ENCODE measurements around the gene ADAMTS9. TPM values are rescaled to one million over a fixed set of nuclear protein-coding genes. Genes with fewer than 3 reads are reported as not detected.

The ADAMTS9 gene
- total and polyA plus RNA-seq, 9 of the 15 experiments (the other 6 are each of a cell fraction or from before 2014, with no cell fraction given): 0.05 to 0.32 (median 0.13) TPM; not detected in 2

- 9% methylated on average over 8 of the region's 8 CpGs for WGBS (ENCODE audit: insufficient coverage, low coverage, missing lambda C conversion rate)
- no peaks in the 10 kb centered on the region for H3K36me3 ChIP-seq (ENCODE audit: control insufficient read depth, insufficient read depth, low read length)
- intact Hi-C loops (cut with micrococcal nuclease): no loop called here
- CTCF ChIA-PET (ENCODE audit: low intra/inter-chr PET ratio): no interaction called here
- H3K4me2 ChIP-seq (ENCODE audit: insufficient read depth, low read length): no peak overlapping the region
- no peak overlapping the region for H3K27ac ChIP-seq (ENCODE audit: extremely low read depth, low read depth, low read length)
- no peaks in the 10 kb centered on the region for H3K79me2 ChIP-seq (ENCODE audit: control insufficient read depth, insufficient read depth, low read length)
- ATAC-seq (no peak), DNase-seq (ENCODE audit: extremely low read depth in 1 of 4, low spot score in 3 of 4) (no peak), FAIRE-seq (no peak)
- no TSS peak for BruUV-seq (replicated peaks)
- no peak overlapping the region for H2AFZ ChIP-seq (ENCODE audit: low read depth, low read length)
- H3K9ac ChIP-seq (ENCODE audit: insufficient read depth in 1 of 2, low read depth in 2 of 2, low read length in 2 of 2): no peak overlapping the region
- peaks cover 0 to 13% of the 10 kb centered on the region in 2 experiments; a peak in 1 of 5 replicates for H3K27me3 ChIP-seq (ENCODE audit: control insufficient read depth in 2 of 2, insufficient read depth in 2 of 2, low read length in 2 of 2)
- no peaks in the 10 kb centered on the region for H3K9me1 ChIP-seq (ENCODE audit: control insufficient read depth, insufficient read depth, low read length)
- in situ Hi-C loops (cut with MboI): loop anchor here (25.0 kb wide), 2 partner anchors 615 to 1190 kb away; no protein-coding TSS in a partner anchor
- no peaks in the 10 kb centered on the region for H4K20me1 ChIP-seq (replicated peaks; ENCODE audit: control insufficient read depth, insufficient read depth, low read length)
- TF ChIP-seq SNRNP70 (optimal IDR thresholded peaks at IDR 0.05; ENCODE audit: low read depth, low read length) (no peak), GATA2 (CRISPR knock-in tag; IDR thresholded peaks at IDR 0.05) (no peak), RFX5 (IDR thresholded peaks at IDR 0.05; ENCODE audit: low read depth, low read length) (no peak), ZFPM2 (CRISPR knock-in tag; IDR thresholded peaks at IDR 0.05) (no peak), ZNF431 (CRISPR knock-in tag; IDR thresholded peaks at IDR 0.05) (no peak), CREM (IDR thresholded peaks at IDR 0.05; ENCODE audit: low read depth) (no peak), CCNT2 (IDR thresholded peaks at IDR 0.05; ENCODE audit: borderline replicate concordance, extremely low read depth, insufficient read length, low read depth, low read length) (no peak), GABPA (tag; conservative IDR thresholded peaks at IDR 0.05; ENCODE audit: low read depth) (no peak), RBM15 (IDR thresholded peaks at IDR 0.05; ENCODE audit: insufficient read depth, low read length) (no peak), ZNF174 (CRISPR knock-in tag; IDR thresholded peaks at IDR 0.05) (no peak), ZNF316 (IDR thresholded peaks at IDR 0.05) (no peak), ZNF609 (CRISPR knock-in tag; IDR thresholded peaks at IDR 0.05; ENCODE audit: borderline replicate concordance) (no peak), KAT2B (IDR thresholded peaks at IDR 0.05; ENCODE audit: low read depth, low read length) (no peak)
- POLR2A ChIA-PET: no interaction called here
- no peaks in the 10 kb centered on the region for H3K9me3 ChIP-seq (replicated peaks; ENCODE audit: control insufficient read depth, insufficient read depth, low read depth, low read length)
- H3K4me1 ChIP-seq (replicated peaks in 1 of 2; ENCODE audit: control insufficient read depth in 2 of 2, insufficient read depth in 2 of 2, low read length in 2 of 2): no peaks in the 10 kb centered on the region
- no peak overlapping the region for H3K4me3 ChIP-seq
Measured at GRCh38 chr3:64546856-64547255, 140.9 kb downstream of the ADAMTS9 start.

All from K562 (cell line).